Peyer's patch (tissue), 4 donors: Measurements from ENCODE around the gene COL16A1.

Source experiments
- POLR2A ChIP-seq, 2 donors: fragments of 450-650 bp; IDR thresholded peaks; one replicate each; pipeline ENCODE4 v1.5.1; 2017; ENCODE audit warnings: antibody characterized with exemption in 2 of 2, mild to moderate bottlenecking in 2 of 2, moderate library complexity in 2 of 2
- TF ChIP-seq, protein P1 (sequence below), 6 experiments: fragments of 450-650 bp in 4 of 6; fragments of 200-600 bp in 2 of 6; sonication (generic) in 1 of 6; IDR thresholded peaks; one replicate each; pipeline ENCODE4 v1.5.1; 2017 to 2019; ENCODE audit warnings: antibody characterized with exemption in 6 of 6, mild to moderate bottlenecking in 3 of 6, moderate library complexity in 1 of 6

DNA sequence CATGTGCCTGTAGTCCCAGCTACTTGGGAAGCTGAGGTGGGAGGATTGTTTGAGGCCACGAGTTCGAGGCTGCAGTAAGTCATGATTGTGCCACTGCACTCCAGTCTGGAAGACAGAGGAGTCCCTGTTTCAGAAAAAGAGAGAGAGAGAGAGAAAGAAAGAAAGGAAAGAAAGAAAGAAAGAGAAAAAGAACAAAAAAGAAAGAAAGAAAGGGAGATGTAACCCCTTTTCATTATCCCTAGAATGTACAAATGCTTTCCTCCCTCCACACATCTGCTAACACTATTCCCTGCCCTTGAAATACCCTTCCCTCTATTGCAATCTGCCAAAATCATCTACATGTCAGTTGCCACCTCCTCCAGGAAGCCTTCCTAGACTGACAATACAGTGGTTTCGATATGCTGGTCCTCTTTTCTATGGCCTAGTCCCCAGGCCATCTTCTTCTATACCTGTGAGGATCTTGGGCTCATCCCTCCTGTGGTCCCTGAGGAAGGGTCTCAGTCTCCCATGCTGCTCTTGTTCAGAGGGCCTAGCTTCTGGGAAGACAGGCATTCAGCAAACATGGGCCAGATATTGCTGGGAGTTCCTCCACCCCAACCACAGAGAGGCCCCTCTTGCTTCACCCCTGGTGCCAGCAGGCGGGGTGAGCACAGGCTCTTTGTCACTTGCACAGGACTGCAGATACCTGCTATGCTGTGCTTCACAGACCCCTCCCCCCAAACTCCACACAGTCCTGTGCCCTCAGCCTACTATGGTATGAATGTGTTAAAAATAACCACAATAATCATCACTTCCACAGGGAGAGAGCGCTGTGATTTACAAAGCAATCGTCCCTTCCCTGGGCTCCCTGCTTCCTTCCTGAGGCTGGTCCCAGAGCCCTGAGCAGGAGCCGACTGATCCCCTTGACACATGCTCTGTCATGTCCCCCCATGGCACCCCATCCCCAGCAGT, 46.2 kb upstream of the COL16A1 start:
- no peak for TF ChIP-seq POLR2A (IDR thresholded peaks at IDR 0.05)
- TF ChIP-seq, protein P1, sequence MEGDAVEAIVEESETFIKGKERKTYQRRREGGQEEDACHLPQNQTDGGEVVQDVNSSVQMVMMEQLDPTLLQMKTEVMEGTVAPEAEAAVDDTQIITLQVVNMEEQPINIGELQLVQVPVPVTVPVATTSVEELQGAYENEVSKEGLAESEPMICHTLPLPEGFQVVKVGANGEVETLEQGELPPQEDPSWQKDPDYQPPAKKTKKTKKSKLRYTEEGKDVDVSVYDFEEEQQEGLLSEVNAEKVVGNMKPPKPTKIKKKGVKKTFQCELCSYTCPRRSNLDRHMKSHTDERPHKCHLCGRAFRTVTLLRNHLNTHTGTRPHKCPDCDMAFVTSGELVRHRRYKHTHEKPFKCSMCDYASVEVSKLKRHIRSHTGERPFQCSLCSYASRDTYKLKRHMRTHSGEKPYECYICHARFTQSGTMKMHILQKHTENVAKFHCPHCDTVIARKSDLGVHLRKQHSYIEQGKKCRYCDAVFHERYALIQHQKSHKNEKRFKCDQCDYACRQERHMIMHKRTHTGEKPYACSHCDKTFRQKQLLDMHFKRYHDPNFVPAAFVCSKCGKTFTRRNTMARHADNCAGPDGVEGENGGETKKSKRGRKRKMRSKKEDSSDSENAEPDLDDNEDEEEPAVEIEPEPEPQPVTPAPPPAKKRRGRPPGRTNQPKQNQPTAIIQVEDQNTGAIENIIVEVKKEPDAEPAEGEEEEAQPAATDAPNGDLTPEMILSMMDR (IDR thresholded peaks at IDR 0.05): no peak
